Measurements from ENCODE around the gene CPT2.
A peak's percentile ranks its signal among the peaks of the same experiment; 100 is the strongest.

CPT2 gene

DNA sequence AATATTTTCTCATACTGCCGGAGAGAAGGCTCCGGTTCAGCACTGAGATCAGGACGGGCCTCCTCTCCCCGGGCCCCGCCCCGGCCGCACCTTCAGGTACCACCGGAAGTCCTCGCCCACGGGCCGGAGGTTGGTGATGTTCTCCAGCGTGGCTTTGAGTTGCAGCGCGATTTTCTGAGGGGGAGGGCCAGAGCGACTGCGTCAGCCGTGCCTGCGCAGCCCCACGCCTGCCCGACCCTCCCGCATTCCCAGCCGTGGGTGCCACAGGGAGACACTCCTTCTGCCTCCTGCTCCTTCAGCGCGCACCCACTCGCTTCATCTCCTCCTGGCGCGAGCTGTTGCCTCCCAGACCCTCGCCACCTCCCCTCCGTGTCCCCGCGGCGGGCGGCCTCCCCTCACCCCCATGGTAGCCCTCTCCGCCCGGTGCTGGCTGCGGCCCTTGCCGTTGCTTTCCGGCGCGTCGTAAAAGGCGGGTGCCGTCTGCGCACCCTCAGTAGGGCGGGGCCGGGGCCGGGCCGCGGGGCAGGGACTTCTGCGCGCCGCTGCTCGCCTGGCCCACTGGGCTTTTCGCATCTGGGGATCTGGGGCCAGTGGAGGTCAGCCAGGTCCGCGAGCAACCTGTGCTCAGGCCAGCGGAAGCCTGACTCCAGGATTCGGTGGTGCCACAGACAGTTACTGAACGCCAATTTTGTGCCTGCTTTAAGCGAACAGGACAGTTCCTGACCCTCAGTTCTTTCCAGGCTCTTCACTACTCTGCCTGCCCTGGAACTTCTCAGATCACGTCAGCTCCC, 23.7 kb downstream of the CPT2 start, which contains the start of gene CZIB:
Gene CZIB (minus strand): TSS at position 464 of the 791 bp plus-strand sequence. CDS start 59 bp downstream, at position 405.
- DNase-seq, result peak; percentile 78

DNA sequence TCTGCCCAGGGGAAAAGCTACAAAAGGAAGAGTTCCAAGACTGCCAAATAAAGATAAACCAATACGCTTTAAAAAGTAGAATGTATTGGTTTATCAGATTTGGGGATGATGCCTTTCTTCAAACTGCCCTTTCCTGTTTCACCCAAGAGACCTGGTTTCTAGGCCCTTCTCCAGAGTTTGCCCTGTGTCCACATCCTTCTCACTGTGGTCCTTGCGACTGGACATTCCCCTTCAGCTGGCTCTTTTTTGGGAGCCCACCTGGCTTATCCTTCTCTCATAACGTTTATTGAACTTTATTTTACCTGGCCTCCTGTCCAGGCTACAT, 24.3 kb downstream of the CPT2 start:
- DNase-seq, result no peak

DNA sequence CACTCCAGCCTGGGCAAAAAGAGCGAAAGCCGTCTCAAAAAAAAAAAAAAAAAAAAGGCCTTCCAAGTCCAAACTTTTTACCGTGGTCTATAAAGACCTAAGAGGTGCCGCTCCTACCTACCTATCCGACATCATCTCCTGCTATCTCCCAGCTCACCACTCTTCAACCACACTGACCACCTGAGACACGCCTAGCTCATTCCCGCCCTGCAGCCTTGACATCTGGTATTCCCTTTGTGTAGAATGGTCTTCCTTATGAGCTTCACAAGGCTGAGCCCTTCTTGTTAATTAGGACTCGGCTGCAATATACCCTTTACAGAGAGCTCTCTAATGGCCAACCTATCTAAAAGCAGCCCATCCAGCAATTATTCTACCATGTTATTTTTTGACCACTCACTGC, 41.0 kb downstream of the CPT2 start:
- no peak for DNase-seq

DNA sequence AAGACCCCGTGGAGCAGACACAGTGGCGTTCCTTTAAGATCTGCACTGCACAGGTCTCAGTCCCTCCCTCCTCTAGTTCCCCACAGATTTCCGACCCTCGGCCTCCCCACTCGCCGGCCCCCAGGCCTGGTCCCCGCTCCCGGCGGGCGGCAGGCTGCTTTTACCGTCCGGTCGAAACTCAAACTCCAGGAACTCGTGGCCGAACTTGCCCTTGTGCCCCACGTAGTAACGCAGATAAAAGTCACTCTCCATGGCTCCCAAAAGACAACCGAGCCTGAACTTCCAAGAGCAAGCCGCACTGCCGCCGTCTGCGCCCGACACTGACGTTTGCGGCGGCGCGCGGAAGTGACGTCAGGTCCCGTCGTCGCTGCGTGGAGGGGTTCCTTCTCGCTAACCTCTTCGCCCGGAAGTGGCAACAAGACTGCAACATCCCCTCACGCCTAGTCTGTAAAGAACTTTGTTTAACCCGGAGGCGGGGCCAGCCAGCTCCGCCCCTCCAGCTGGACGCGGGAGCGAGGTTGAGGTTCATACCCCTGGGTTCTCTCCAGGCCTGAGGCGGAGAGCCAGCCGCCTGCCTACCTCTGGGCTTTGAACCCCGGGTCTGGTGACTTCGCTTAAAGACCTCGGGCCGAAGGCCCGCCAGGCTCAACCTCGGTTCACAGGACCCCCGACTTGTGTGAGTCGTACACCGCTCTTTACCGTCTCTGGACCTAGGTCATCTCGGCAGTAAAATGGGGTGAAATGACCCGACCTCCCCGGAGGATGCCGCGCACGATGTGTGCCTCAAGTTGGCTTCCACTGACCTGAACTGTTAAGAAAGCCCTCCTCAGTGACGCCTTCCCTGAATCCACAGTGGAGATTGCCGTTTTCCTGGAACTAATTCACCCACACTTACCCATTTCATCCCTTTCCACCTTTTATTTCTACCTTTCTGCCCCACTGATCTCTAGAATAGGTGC, 41.9 kb downstream of the CPT2 start, which contains the start of gene MAGOH:
Gene MAGOH (minus strand): TSS at position 322 of the 959 bp plus-strand sequence. CDS start 70 bp downstream, at position 252.
- DNase-seq, result peak; percentile 95

DNA sequence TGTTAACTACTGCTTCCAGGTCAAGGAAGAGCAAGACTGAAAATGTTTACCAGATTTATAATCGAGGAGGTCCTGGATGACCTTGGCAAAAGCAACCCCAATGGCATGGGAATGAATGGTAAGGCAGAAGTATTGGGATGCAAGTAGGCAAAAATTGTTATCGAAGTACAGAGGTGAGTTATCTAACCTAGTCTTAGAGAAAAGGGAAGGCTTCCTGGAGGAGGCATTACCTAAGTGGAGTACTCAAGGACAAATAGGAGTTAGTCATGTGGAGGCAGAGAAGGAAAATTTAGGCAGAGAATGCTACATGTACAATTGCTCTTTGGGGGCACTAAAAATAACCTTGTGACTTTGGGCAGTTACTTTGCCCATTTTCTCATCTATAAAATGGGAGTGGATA, 45.2 kb downstream of the CPT2 start:
- DNase-seq, result no peak

DNA sequence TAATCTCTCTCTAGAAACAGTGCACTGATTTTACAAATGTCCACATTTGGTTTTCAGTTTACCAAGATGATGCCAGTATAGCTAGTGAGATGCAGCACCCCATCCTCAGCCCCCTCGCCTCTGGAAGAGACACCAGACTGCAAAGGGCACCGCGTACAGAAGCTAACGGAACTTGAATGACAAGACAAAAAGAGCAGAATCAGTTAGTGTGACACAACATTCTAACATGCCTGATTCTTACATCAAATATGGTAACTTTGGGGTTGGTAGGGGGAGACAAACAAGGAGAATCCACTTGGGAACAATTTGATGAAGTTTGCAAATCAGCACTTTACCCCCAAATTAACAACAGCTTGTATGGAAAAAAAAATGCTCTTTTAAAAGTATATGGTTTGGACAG, 45.8 kb downstream of the CPT2 start:
- no peak for DNase-seq

DNA sequence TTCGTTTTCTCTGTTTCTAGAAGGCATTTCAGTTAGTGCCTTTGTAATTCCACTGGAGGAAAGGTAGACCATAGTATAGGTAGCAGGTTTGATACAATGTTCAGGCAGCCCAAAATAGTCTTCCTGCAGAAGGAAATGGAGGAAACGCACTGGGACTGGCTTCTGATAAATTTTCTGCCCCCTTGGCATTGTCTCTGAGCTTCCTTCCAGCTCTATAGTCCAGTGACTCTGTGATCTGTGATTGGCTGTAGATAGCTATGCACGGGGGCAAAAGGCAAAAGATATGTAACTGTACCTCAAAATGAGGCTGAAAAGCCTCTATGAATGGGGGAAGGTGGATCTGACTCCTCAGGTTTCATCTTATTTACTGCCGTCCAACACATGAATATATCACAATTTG, 47.5 kb downstream of the CPT2 start:
- DNase-seq, result no peak

DNA sequence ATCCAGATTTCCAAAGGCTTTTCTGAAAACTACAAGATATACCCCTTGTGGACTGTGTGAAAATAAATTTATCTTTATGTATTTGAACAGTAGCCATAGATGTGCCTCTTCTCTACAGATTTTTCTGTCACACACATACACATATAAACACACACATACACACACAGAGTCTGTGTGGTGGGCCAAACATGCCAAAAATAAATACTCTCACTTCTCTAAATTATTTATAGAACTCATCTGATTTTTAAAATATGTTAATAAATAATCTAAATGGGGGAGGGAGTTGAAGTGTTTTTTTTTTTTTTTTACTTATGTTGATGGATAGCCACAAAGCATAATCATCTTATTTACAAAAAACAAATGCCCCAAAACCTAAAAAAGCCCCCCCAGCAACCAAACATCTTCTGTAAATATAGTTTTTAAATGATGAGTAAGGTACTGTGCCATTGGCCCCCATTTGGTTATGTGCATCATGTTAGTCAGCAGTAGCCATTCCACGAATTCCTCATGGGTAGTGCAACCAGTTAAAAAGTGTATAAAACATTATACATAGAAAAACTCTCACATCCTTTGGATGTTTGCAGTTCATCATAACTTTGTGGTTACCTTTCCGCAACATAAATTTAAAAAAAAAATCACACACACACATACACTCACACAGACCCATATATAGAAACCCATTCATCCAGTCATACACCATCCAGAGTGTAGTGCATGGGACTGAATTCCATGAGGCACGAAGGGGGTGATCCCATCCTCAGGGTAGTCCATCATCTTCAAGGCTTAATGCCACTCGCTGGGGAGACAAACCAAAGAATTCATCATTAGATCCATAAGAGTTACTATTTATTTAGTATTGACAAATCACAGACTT, 49.9 kb downstream of the CPT2 start:
- no peak for DNase-seq

DNA sequence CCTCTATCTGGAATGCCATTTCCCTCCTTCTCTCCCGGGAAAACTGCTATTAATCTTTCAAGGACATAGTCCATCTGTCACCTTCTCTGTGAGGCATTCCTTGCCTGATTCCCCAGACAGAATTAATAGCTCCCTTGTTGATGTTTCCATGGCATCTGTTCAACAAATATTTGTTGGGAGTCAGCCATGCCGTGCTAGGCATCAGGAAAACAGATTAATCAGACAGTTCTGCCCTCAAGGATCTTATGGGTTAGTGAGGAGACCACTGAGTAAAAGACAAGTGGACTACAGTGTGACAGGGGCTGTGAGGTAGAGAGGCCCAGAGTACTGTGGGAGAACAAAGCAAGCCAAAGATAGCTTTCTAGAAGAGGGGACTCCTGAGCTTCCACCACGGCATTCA, 53.1 kb downstream of the CPT2 start:
- DNase-seq, result peak; percentile 51

DNA sequence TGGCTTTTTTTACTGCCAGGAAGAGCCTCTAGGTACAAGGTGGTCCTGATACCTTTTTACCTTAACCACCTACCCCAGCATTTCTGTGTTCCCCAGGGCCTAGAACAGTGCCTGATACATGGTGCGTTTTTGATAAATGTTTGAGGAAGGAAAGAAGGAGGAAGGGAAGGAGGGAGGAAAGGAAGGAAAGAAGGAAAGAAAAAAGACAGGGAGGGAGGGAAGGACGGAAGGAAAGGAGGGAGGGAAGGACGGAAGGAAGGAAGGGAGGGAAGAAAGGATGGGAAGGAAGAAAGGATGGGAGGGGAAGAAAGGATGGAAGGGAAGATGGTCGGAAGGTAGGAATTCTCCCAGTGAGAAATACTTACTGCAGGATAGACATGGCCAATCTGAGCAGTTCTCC, 53.7 kb downstream of the CPT2 start:
- no peak for DNase-seq

DNA sequence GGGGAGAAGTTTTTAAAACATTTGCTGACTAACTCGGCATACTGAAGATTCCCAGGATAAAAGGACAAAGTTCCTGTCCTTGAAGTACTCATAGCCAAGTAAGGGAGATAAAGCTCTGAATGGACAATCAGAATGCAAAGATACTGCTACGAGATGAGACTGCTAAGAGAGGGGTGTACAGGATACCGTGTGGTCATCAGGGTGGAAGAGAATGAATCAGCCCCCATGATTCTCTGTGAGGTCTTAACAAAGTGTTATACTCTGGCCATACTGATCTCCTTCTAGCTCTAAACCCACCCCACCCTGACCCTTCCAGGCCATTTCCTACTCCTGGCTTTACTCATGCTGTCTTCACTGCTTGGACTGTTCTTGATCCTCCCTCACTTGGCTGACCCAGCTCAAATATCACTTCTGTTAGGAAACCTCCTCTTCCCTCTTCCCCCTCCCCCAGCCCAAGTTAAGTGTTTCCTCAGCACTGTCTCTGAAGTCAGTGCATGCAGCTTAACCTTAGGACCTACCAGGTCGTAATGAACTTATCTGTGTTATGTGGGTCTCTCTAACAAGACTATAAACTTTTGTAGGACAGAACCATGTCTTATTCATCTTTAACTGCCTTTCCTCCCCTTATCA, 57.5 kb downstream of the CPT2 start:
- no peak for DNase-seq

DNA sequence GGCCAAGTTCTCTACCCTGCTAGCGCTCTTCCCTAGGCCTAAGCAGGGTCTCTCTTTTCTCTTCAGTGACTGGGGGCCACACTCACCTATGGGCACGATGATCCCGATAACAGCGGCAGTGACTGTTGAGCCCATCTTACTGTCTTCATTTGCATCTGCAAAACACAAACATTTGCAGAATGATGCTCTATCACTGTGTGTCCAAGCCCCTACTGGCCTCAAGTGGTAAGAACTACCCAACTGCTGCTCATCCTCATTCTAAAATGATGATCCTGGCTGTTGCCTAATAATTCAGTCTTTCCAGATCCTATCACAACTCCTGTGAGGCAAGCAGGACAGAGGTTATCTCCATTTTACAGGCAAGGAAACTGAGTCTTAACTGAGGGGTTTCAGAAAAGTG, 58.4 kb downstream of the CPT2 start:
- DNase-seq, result no peak

DNA sequence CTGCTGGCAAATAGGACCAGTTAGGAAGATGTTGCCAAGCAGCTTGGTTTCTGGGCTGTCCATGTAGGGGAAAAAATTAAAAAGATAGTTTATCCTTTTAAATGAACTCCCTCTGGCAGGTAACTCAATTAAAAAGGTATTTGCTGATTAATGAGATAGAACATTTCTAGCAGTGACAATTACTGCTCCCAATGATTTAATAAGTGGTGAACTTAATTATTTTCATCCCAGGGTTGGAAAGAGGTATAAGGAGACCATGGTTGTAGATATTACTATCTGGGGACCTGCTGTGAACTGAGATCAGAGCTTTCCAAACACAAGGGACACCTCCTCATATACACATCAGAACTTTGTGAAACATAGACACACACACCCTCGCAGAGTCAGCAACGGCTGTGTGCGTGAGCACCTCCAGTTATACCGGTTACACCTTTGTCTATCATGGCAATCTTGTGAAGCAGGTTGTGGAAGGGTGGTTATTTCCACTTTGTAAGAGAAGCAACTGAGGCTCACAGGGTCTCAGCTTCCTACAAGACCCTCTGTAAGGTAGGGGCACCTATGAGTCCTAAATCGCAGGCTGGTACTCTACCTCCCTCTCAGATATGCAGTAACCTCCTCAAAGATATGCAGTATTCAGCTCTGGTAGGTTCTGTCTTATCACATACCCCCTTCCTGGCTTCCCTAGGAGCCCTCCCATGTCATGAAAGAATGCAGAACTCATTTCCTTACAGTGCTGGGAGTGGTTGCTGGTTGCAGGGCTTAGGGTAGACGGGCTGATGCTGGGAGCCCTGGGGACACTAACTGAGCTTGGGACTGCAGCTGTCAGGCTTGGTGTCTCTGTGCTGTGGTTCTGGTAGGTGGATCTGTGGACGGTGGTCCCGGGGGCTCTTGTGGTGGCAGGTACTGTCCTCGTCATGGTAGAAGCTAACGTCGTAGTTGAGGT, 60.2 kb downstream of the CPT2 start:
- no peak for DNase-seq

DNA sequence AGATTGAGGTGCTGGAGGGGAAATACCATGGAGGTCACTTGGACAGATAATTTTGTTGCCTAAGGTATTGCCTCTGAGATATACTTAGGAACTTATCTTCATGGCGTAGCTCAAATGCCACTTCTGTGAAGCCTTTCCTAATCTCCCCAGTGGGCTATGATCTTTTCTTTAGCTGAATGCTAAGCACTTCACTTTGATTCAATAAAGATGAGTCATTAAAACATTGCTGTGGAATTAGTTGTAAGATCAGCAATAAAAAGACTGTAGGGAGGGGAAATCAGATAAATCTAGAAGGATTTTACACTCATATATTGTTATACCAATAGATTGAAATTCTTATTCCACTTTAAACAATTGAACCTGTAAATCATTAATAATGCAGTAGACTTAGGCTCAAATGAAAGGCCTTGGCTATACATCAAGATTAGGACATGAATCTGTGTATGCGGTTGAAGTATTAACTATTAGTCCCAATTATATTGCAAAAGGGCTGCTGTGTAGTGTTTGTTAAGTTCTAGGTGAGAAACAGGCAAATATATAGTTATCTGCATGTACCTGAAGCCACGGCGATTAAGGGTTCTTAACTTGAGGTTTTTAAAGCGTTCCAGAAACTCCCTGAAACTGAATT, 60.9 kb downstream of the CPT2 start:
- DNase-seq, result no peak

DNA sequence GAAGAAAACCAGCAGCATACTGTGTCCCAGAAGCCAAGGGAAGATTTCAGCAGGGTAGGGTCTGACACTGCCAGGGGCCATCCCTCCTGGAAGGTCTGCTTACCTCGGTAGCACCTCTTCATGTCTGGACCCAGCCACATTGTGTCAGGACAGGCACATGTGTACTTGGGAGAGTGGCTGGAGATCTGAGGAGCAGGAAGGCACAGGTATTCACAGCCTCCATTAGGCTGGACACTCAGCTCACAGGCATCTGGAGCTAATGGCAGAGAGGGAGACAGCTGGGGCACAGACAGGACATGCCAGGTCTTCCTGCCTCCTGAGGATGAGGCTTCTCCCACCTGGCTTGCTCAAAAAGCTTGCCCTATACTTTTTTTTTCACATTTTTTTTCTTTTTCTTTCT, 61.6 kb downstream of the CPT2 start:
- no peak for DNase-seq

DNA sequence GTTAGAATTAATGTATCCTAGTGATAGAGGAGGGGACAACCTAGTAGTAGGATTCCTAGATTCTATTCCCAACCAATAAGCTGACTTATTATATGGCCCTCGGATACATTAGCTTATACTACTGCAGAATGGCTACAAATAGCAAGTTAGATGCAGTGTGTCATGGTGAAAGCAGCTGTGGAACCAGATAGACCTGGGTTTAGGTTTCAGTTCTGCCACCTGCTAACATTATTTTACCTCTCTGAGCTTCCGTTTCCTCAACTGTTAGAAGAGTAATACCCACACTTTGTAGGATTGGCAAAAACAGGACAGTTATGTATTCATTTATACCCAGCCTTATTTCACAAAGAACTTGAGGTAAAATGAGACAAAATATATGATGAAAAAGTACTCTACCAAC, 63.3 kb downstream of the CPT2 start:
- no peak for DNase-seq

DNA sequence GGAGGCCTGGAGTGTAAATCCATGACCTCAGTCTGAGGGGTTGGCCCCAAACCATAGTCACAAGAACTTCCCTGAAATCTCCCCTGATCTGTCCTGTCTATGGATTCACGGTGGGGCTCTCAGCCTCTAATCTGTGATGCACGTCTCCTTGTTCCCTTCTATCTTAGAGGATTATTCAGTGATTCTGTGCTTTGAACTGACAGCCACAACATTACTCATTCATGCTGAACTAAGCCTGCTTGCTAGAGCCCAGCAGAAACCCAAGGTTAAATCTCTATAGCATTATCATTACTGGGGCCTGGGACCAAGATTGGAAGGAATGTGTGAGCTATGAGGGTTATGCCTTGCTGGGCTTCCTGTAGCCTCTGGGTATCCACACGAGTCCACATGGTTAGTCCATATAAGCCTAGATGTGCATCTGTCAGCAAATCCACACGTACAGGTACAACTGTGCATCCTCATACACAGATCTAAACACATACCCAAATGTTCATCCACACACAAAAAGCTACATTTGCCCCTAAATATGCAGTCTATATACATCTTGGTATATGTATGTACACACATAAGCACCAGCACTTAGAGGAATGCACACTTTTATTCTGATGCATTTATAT, 64.1 kb downstream of the CPT2 start:
- no peak for DNase-seq

DNA sequence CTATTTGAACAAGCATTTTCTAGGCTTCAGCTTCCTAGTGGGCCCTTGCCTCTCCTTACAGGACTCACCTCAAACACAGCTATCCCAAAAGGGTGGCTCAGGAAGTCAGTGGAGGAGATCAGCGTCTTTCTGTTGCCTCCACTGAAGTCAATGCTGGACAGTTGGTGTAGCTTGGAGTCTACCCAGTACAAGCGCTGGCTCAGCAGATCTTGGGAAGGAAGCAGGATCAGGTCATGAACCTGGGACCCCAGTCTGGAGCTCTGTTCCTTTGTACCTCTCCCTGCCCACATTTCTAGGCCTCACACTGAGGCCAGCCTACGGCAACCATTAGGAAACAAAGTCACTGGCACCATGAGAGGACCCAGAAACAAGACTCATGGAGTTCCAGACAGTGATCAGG, 65.4 kb downstream of the CPT2 start:
- no peak for DNase-seq
